H1 (cell line): ENCODE measurements around the gene LMX1B. TPM values are rescaled to one million over a fixed set of nuclear protein-coding genes. Genes with fewer than 3 reads are reported as not detected.

Experiments
- CTCF ChIA-PET: fragments of 300-600 bp; sonication (Branson Sonifier 250); formaldehyde crosslinking; loops from one replicate; lab custom pipeline; 2021; ENCODE audit not compliant: partially characterized antibody; lab: Charles Lee
- POLR2A ChIA-PET: fragments of 300-600 bp; sonication (Branson Sonifier 250); formaldehyde crosslinking; loops from one replicate; lab custom pipeline; 2021; ENCODE audit warnings: inconsistent platforms; ENCODE audit not compliant: partially characterized antibody; lab: Charles Lee
- DNase-seq, 2 experiments: peaks; one replicate each; pipeline versions ENCODE4 v3.0.0 to v3.0.0-alpha.2; 2010 to 2022; ENCODE audit warnings: low spot score in 2 of 2, low read depth in 1 of 2, mixed read lengths in 1 of 2
- FAIRE-seq: peaks from 2 replicates; lab custom pipeline; 2011; peaks lifted over from hg19 to GRCh38; lab: Jason Lieb, UNC
- H2AFZ ChIP-seq: 2 replicates; pipeline ENCODE4 v1.8.1; 2012; ENCODE audit warnings: low read length, inconsistent platforms
- H2AK5ac ChIP-seq: 2 replicates; pipeline ENCODE4 v1.6.1; 2013; ENCODE audit warnings: low read depth, low read length
- H2BK120ac ChIP-seq: replicated peaks from 2 replicates; pipeline ENCODE3; 2013; ENCODE audit warnings: low read depth, low read length, inconsistent platforms
- H2BK12ac ChIP-seq: 2 replicates; pipeline ENCODE4 v1.6.1; 2013; ENCODE audit warnings: low read depth, low read length
- H2BK15ac ChIP-seq: 2 replicates; pipeline ENCODE4 v1.6.1; 2013; ENCODE audit warnings: low read length
- H2BK20ac ChIP-seq: 2 replicates; pipeline ENCODE4 v1.6.1; 2013; ENCODE audit warnings: low read length
- H2BK5ac ChIP-seq: 2 replicates; pipeline ENCODE4 v1.6.1; 2013; ENCODE audit warnings: low read depth, low read length
- H3K14ac ChIP-seq: 2 replicates; pipeline ENCODE4 v1.6.1; 2013; ENCODE audit warnings: inconsistent platforms; ENCODE audit not compliant: insufficient read length
- H3K18ac ChIP-seq: 2 replicates; pipeline ENCODE4 v1.6.1; 2013; ENCODE audit warnings: low read length; ENCODE audit errors: extremely low read depth
- H3K23ac ChIP-seq: 2 replicates; pipeline ENCODE4 v1.6.1; 2013; ENCODE audit warnings: inconsistent platforms; ENCODE audit not compliant: insufficient read length
- H3K23me2 ChIP-seq: 2 replicates; pipeline ENCODE4 v1.6.1; 2013; ENCODE audit warnings: low read depth, low read length
- H3K27ac ChIP-seq: 2 replicates; pipeline ENCODE4 v1.6.1; 2011; ENCODE audit warnings: low read depth, low read length, inconsistent platforms
- H3K27me3 ChIP-seq, 4 experiments: replicated peaks in 1 of 4; 1 replicate in 1 of 4; 2 replicates in 3 of 4; pipeline versions ENCODE4 v1.6.1 to v1.8.1; 2011 to 2013; ENCODE audit warnings: low read length in 3 of 4, mild to moderate bottlenecking in 3 of 4, inconsistent platforms in 2 of 4, mixed read lengths in 2 of 4, moderate library complexity in 1 of 4; ENCODE audit not compliant: control insufficient read depth in 3 of 4, insufficient read depth in 3 of 4; ENCODE audit errors: extremely low read depth in 1 of 4
- H3K36me3 ChIP-seq, 4 experiments: 2 replicates each; pipeline versions ENCODE4 v1.6.1 to v1.8.1; 2011 to 2013; ENCODE audit warnings: mild to moderate bottlenecking in 4 of 4, low read length in 3 of 4, moderate library complexity in 2 of 4, control low read depth in 1 of 4, inconsistent platforms in 1 of 4; ENCODE audit not compliant: insufficient read depth in 4 of 4, control insufficient read depth in 2 of 4
- H3K4ac ChIP-seq: replicated peaks from 2 replicates; pipeline ENCODE3; 2013; ENCODE audit warnings: low read length, low read depth, mixed read lengths, inconsistent platforms; ENCODE audit not compliant: insufficient read length
- H3K4me1 ChIP-seq, 4 experiments: replicated peaks in 1 of 4; 1 replicate in 1 of 4; 2 replicates in 3 of 4; pipeline versions ENCODE4 v1.6.1 to v1.8.1; 2011 to 2013; ENCODE audit warnings: low read length in 3 of 4, inconsistent platforms in 2 of 4, mixed read lengths in 1 of 4; ENCODE audit not compliant: insufficient read depth in 4 of 4, control insufficient read depth in 3 of 4
- H3K4me2 ChIP-seq, 2 experiments: 2 replicates each; pipeline versions ENCODE4 v1.6.1 to v1.8.1; 2011 to 2013; ENCODE audit warnings: low read depth in 2 of 2, low read length in 2 of 2, control low read depth in 1 of 2, inconsistent platforms in 1 of 2, mild to moderate bottlenecking in 1 of 2; ENCODE audit not compliant: insufficient read depth in 1 of 2
- H3K4me3 ChIP-seq, 4 experiments: fragments of 200-600, 300-600 bp in 1 of 4; sonication (generic), shearing (Covaris generic), sonication (Bioruptor Twin) in 1 of 4; 2 replicates each; pipeline versions ENCODE4 v1.5.1 to v1.8.1; 2011 to 2016; ENCODE audit warnings: low read length in 4 of 4, low read depth in 3 of 4, control low read depth in 2 of 4, inconsistent platforms in 2 of 4, mild to moderate bottlenecking in 2 of 4, mixed read lengths in 1 of 4, moderate library complexity in 1 of 4; ENCODE audit not compliant: insufficient read depth in 2 of 4; ENCODE audit errors: extremely low read depth in 1 of 4
- H3K56ac ChIP-seq: replicated peaks from 2 replicates; pipeline ENCODE3; 2013; ENCODE audit warnings: low read depth, mild to moderate bottlenecking, mixed read lengths, low read length, inconsistent platforms; ENCODE audit not compliant: insufficient read length
- H3K79me1 ChIP-seq: 2 replicates; pipeline ENCODE4 v1.6.1; 2013; ENCODE audit warnings: low read depth, low read length, control low read depth
- H3K79me2 ChIP-seq, 2 experiments: 2 replicates each; pipeline versions ENCODE4 v1.6.1 to v1.8.1; 2012 to 2013; ENCODE audit warnings: low read length in 2 of 2, mild to moderate bottlenecking in 2 of 2, inconsistent platforms in 1 of 2; ENCODE audit not compliant: insufficient read depth in 2 of 2, control insufficient read depth in 1 of 2
- H3K9ac ChIP-seq, 4 experiments: replicated peaks in 1 of 4; 1 replicate in 1 of 4; 2 replicates in 3 of 4; pipeline versions ENCODE4 v1.6.1 to v1.8.1; 2011 to 2013; ENCODE audit warnings: low read depth in 3 of 4, low read length in 3 of 4, control low read depth in 2 of 4, mild to moderate bottlenecking in 2 of 4, moderate library complexity in 2 of 4, inconsistent platforms in 1 of 4; ENCODE audit errors: extremely low read depth in 1 of 4
- H3K9me3 ChIP-seq, 2 experiments: 2 replicates each; pipeline versions ENCODE4 v1.6.1 to v1.8.1; 2012 to 2013; ENCODE audit warnings: mild to moderate bottlenecking in 2 of 2, moderate library complexity in 2 of 2, control low read depth in 1 of 2, inconsistent platforms in 1 of 2, low read depth in 1 of 2, low read length in 1 of 2, mixed read lengths in 1 of 2; ENCODE audit not compliant: insufficient read depth in 2 of 2
- H4K20me1 ChIP-seq, 2 experiments: replicated peaks in 1 of 2; 2 replicates each; pipeline versions ENCODE3 to v1.8.1; 2011 to 2013; ENCODE audit warnings: inconsistent platforms in 2 of 2, low read length in 2 of 2, mild to moderate bottlenecking in 1 of 2; ENCODE audit not compliant: insufficient read depth in 2 of 2, control insufficient read depth in 1 of 2
- H4K5ac ChIP-seq: 2 replicates; pipeline ENCODE4 v1.6.1; 2013; ENCODE audit warnings: low read length, low read depth, mixed read lengths, inconsistent platforms; ENCODE audit not compliant: insufficient read length
- H4K8ac ChIP-seq: 2 replicates; pipeline ENCODE4 v1.8.0; 2013; ENCODE audit warnings: mild to moderate bottlenecking, moderate library complexity, low read length, inconsistent platforms; ENCODE audit not compliant: insufficient read depth; ENCODE audit errors: extremely low read depth
- H4K91ac ChIP-seq: replicated peaks from 2 replicates; pipeline ENCODE3; 2013; ENCODE audit warnings: low read length, mixed read lengths, inconsistent platforms; ENCODE audit not compliant: insufficient read length
- CTBP2 ChIP-seq: IDR thresholded peaks from 2 replicates; pipeline ENCODE4 v1.7.0; 2011; ENCODE audit warnings: borderline replicate concordance, mild to moderate bottlenecking, moderate library complexity, mixed read lengths, low read length; ENCODE audit not compliant: insufficient read depth, insufficient read length
- EP300 ChIP-seq, 2 experiments: IDR thresholded peaks; 1 replicate in 1 of 2; 2 replicates in 1 of 2; pipeline ENCODE4 v1.6.1; 2011 to 2012; ENCODE audit warnings: low read depth in 2 of 2, low read length in 2 of 2, mild to moderate bottlenecking in 2 of 2, borderline replicate concordance in 1 of 2, inconsistent platforms in 1 of 2, moderate library complexity in 1 of 2
- GABPA ChIP-seq: IDR thresholded peaks from 2 replicates; pipeline ENCODE4 v1.6.1; 2011; ENCODE audit warnings: mild to moderate bottlenecking, low read length, moderate library complexity, borderline replicate concordance; ENCODE audit not compliant: insufficient read depth
- TEAD4 ChIP-seq: IDR thresholded peaks from 2 replicates; pipeline ENCODE4 v1.6.1; 2012; ENCODE audit warnings: low read depth, low read length, inconsistent platforms, mixed read lengths
- WGBS, 2 experiments: shearing (Covaris generic) in 1 of 2; methylation state at CpG; one replicate each; pipeline versions ENCODE4 v1.1.6 to v1.1.7; 2013 to 2015; ENCODE audit warnings: low lambda C conversion rate in 2 of 2, mixed read lengths in 2 of 2, inconsistent platforms in 1 of 2, low coverage in 1 of 2, missing lambda C conversion rate in 1 of 2; ENCODE audit not compliant: insufficient replicate concordance in 2 of 2, insufficient coverage in 1 of 2, insufficient read length in 1 of 2; ENCODE audit errors: extremely low coverage in 1 of 2, missing lambda C conversion rate in 1 of 2; 5-methylcytosine and 5-hydroxymethylcytosine counted together
- polyA plus RNA-seq, 7 experiments: library from polyadenylated mRNA; depleted of rRNA in 3 of 7; stranded (reverse) in 5 of 7; unstranded in 2 of 7; fragments of >200 nt in 5 of 7; fragments of 200-250 nt in 2 of 7; gene quantifications; 1 replicate in 5 of 7; 2 replicates in 1 of 7; 4 replicates in 1 of 7; pipeline versions ENCODE4 v1.2.1 to v1.2.3, GENCODE V29; 2011 to 2013; ENCODE audit warnings: missing spikeins in 2 of 7, mixed read lengths in 2 of 7
- total RNA-seq: library from RNA; stranded (reverse); fragmentation: NEBNext Ultra II Directional; extraction: Animal tissue kit (Norgen Biotek cat#: 25700); gene quantifications from 2 replicates; pipeline ENCODE4 v1.2.1, GENCODE V29; 2021

Gene LMX1B
- total and polyA plus RNA-seq, 2 of the 8 experiments (the other 6 are each of a cell fraction or from before 2014, with no cell fraction given), result 0.09 to 0.37 TPM

- H3K27me3 ChIP-seq, result peaks cover 0 to 7% (median 5%) of the 10 kb centered on the region in 4 experiments; a peak in 3 of 7 replicates
- no peak overlapping the region for H2BK120ac ChIP-seq
- H4K91ac ChIP-seq, result no peak overlapping the region
- H3K9me3 ChIP-seq, result no peaks in the 10 kb centered on the region
- no peak overlapping the region for H3K18ac ChIP-seq
- no peaks in the 10 kb centered on the region for H4K20me1 ChIP-seq
- no peak overlapping the region for H3K27ac ChIP-seq
- peaks cover 1% of the 10 kb centered on the region; the same call in 1 of the 2 replicates for H3K23me2 ChIP-seq
- no peaks in the 10 kb centered on the region for H3K36me3 ChIP-seq
- no peak overlapping the region for H3K14ac ChIP-seq
- peaks cover 0 to 7% (median 4%) of the 10 kb centered on the region in 4 experiments; a peak in 5 of 7 replicates for H3K4me1 ChIP-seq
- no peak overlapping the region for H3K4me2 ChIP-seq
- H2BK5ac ChIP-seq, result no peak overlapping the region
- H2BK12ac ChIP-seq, result peak overlapping the region; percentile 39; the same call in 1 of the 2 replicates
- H3K56ac ChIP-seq, result no peak overlapping the region
- no peak overlapping the region for H3K4me3 ChIP-seq
- H2AK5ac ChIP-seq, result no peak overlapping the region
- DNase-seq, result no peak
- H3K23ac ChIP-seq, result no peak overlapping the region
- H4K5ac ChIP-seq, result no peak overlapping the region
- ChIA-PET CTCF (interaction anchor here (1.3 to 5.4 kb wide), 3 partner anchors 8 to 99 kb away, joined by 4 to 28 read pairs (median 10); no protein-coding TSS in a partner anchor), POLR2A (no interaction called here)
- no peak overlapping the region for H3K4ac ChIP-seq
- no peak overlapping the region for H2BK20ac ChIP-seq
- no peaks in the 10 kb centered on the region for H3K79me2 ChIP-seq
- H4K8ac ChIP-seq, result no peak overlapping the region
- H3K79me1 ChIP-seq, result no peaks in the 10 kb centered on the region
- 80% methylated on average over 2 of the region's 2 CpGs; no CpG with 5 or more reads in 1 of the 2 experiments for WGBS, 2 experiments
- no peak overlapping the region for H2BK15ac ChIP-seq
- no peak overlapping the region for H2AFZ ChIP-seq
- no peak overlapping the region for H3K9ac ChIP-seq
- no peak for FAIRE-seq
- TF ChIP-seq TEAD4, result no peak
- TF ChIP-seq CTBP2, result no peak
- TF ChIP-seq GABPA, result no peak
- TF ChIP-seq EP300 (IDR thresholded peaks at IDR 0.05; ENCODE audit: borderline replicate concordance in 1 of 2, low read depth in 2 of 2, low read length in 2 of 2), result no peak
Observed at GRCh38 chr9:126698251-126698650, 84.5 kb downstream of the LMX1B start.
